Body of pancreas (tissue), 4 donors: ENCODE measurements around the gene NIBAN1. TPM values are rescaled to one million over a fixed set of nuclear protein-coding genes. Genes with fewer than 3 reads are reported as not detected.

Source experiments
- ATAC-seq: fragments of 150-250 bp; one replicate; pipeline ENCODE4 v1.9.1; 2016
- DNase-seq, 4 donors: peaks; one replicate each; pipeline ENCODE4 v3.0.0-alpha.2; 2019
- H3K27ac ChIP-seq, 4 donors: fragments of 200-600 bp; sonication (generic); 1 replicate in 3 of 4; 2 replicates in 1 of 4; pipeline versions ENCODE4 v1.5.1 to v1.6.1; 2016 to 2019; ENCODE audit warnings: mild to moderate bottlenecking in 1 of 4, mixed read lengths in 1 of 4, moderate library complexity in 1 of 4
- H3K27me3 ChIP-seq, 2 donors: fragments of 200-600 bp; sonication (generic); one replicate each; pipeline ENCODE4 v1.6.0; 2016; ENCODE audit warnings: mild to moderate bottlenecking in 1 of 2
- H3K36me3 ChIP-seq, 2 donors: fragments of 200-600 bp; sonication (generic); replicated peaks in 1 of 2; 2 replicates each; pipeline ENCODE4 v1.5.1; 2016; ENCODE audit warnings: low read depth in 2 of 2; ENCODE audit not compliant: insufficient read depth in 1 of 2
- H3K4me1 ChIP-seq: fragments of 200-600 bp; sonication (generic); one replicate; pipeline ENCODE4 v1.6.0; 2016
- H3K4me3 ChIP-seq, 2 donors: fragments of 200-600 bp; sonication (generic); 1 replicate in 1 of 2; 2 replicates in 1 of 2; pipeline ENCODE4 v1.5.1; 2016 to 2019
- H3K9me3 ChIP-seq, 3 donors: fragments of 200-600 bp; sonication (generic); 1 replicate in 2 of 3; 2 replicates in 1 of 3; pipeline ENCODE4 v1.5.1; 2016
- POLR2A ChIP-seq, 3 donors: fragments of 450-650 bp; IDR thresholded peaks; one replicate each; pipeline ENCODE4 v1.6.1; 2016; ENCODE audit warnings: antibody characterized with exemption in 3 of 3, mild to moderate bottlenecking in 2 of 3
- WGBS, 2 donors: methylation state at CpG; one replicate each; pipeline ENCODE4 v1.1.5; 2017; 5-methylcytosine and 5-hydroxymethylcytosine counted together
- intact Hi-C: fragments of 100-400 bp; cut with DNase I; formaldehyde crosslinking; loops from one replicate; pipeline ENCODE4 v1.15.1; 2023
- total RNA-seq, 2 donors: library from RNA; depleted of rRNA; stranded (reverse); fragments of >200 nt; gene quantifications; one replicate each; pipeline ENCODE4 v1.1.0, GENCODE V29; 2016
- TF ChIP-seq, protein P1 (sequence below), 7 experiments: fragments of 450-650 bp in 4 of 7; fragments of 200-600 bp in 3 of 7; sonication (generic) in 3 of 7; IDR thresholded peaks; one replicate each; pipeline ENCODE4 v1.5.1; 2016 to 2019; ENCODE audit warnings: antibody characterized with exemption in 7 of 7

NIBAN1 gene
- total RNA-seq, 2 donors from 2014 or later: 51.1 to 59.7 TPM

DNA sequence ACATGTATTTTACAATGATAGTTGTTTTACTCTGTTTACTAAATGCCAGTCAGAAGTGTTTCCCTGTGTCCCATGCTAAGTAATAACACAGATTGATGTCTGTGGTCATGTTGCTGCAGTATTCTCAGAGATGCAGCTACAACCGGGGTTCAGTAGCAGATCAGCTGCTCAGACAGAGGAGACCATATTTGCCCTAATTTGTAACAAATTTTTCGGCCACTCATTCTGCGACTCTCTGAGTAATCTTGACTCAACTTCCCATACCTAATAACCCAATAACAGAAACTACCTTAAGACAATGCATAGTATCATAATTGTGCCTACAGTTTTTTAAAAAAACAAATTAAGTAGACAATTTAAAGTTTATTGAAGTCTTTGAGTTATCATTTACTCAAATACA is 32.6 kb downstream of the NIBAN1 start:
- ATAC-seq (no peak), DNase-seq (no peak)
- Histone ChIP-seq H3K27me3 (no peaks in the 10 kb centered on the region), H3K4me3 (no peak overlapping the region), H3K36me3 (no peaks in the 10 kb centered on the region), H3K9me3 (no peaks in the 10 kb centered on the region), H3K4me1 (peaks cover 34% of the 10 kb centered on the region), H3K27ac (no peak overlapping the region)
- TF ChIP-seq, protein P1, sequence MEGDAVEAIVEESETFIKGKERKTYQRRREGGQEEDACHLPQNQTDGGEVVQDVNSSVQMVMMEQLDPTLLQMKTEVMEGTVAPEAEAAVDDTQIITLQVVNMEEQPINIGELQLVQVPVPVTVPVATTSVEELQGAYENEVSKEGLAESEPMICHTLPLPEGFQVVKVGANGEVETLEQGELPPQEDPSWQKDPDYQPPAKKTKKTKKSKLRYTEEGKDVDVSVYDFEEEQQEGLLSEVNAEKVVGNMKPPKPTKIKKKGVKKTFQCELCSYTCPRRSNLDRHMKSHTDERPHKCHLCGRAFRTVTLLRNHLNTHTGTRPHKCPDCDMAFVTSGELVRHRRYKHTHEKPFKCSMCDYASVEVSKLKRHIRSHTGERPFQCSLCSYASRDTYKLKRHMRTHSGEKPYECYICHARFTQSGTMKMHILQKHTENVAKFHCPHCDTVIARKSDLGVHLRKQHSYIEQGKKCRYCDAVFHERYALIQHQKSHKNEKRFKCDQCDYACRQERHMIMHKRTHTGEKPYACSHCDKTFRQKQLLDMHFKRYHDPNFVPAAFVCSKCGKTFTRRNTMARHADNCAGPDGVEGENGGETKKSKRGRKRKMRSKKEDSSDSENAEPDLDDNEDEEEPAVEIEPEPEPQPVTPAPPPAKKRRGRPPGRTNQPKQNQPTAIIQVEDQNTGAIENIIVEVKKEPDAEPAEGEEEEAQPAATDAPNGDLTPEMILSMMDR (IDR thresholded peaks at IDR 0.05): no peak
- TF ChIP-seq POLR2A (IDR thresholded peaks at IDR 0.05): no peak
- WGBS, 2 donors: 92% methylated on average over 3 of the region's 3 CpGs
- intact Hi-C loops: no loop called here

DNA sequence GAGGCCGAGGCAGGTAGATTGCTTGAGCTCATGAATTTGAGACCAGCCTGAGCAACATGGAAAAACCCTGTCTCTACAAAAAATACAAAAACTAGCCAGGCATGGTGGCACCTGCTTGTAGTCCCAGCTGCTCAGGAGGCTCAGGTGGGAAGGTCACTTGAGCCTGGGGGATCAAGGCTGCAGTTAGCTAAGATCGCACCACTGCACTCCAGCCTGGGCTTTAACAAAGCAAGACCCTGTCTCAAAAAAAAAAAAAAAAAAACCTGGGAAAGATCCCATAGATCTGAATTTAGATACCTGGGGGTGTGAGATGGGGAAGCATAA is 32.9 kb downstream of the NIBAN1 start:
- Histone ChIP-seq H3K4me1 (peaks cover 31% of the 10 kb centered on the region), H3K4me3 (no peak overlapping the region), H3K9me3 (no peaks in the 10 kb centered on the region), H3K36me3 (no peaks in the 10 kb centered on the region), H3K27me3 (no peaks in the 10 kb centered on the region), H3K27ac (no peak overlapping the region)
- DNase-seq (no peak), ATAC-seq (no peak)
- intact Hi-C loops: no loop called here
- WGBS, 2 donors: 92 to 96% methylated on average over 2 of the region's 2 CpGs
- TF ChIP-seq POLR2A (IDR thresholded peaks at IDR 0.05): no peak
- TF ChIP-seq, protein P1 (IDR thresholded peaks at IDR 0.05): no peak

DNA sequence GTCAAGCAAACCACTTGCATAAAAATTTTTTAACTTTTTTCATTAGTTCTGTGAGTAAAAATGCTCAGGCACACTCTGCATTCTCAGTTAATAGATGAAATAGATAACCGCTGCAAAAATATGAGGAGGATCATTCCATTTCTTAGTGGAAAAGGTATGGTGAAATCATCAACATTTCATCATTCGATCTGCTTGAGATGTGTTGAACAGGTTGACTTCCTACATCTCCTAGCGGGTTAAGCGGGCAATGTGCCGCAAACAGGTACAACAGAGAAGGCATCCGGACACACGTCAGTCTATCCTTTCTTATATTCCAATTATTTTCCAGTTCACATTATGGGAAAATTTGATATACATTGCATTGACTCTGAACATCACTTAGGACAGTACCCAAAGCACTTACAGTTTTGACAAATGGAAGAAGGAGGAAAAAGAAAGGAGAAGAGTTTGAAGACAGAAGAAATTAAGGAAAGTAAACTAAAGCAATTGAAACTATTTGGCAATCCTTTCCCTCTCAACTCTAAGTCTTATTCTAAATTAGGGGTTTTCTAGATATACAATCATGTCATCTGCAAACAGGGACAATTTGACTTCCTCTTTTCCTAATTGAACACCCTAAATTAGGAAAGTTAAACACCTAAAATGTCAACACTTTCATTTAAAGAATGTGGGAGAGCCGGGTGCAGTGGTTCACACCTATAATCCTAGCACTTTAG is 33.5 kb downstream of the NIBAN1 start:
- ATAC-seq (no peak), DNase-seq (peak in 1 of 4 donors; percentile 21)
- Histone ChIP-seq H3K27ac (no peak overlapping the region), H3K4me1 (peaks cover 27% of the 10 kb centered on the region), H3K4me3 (no peak overlapping the region), H3K27me3 (no peaks in the 10 kb centered on the region), H3K9me3 (no peaks in the 10 kb centered on the region), H3K36me3 (no peaks in the 10 kb centered on the region)
- WGBS, 2 donors: 92 to 97% methylated on average over 8 of the region's 8 CpGs
- TF ChIP-seq, protein P1 (IDR thresholded peaks at IDR 0.05): no peak
- no peak for TF ChIP-seq POLR2A (IDR thresholded peaks at IDR 0.05)
- intact Hi-C loops: no loop called here

DNA sequence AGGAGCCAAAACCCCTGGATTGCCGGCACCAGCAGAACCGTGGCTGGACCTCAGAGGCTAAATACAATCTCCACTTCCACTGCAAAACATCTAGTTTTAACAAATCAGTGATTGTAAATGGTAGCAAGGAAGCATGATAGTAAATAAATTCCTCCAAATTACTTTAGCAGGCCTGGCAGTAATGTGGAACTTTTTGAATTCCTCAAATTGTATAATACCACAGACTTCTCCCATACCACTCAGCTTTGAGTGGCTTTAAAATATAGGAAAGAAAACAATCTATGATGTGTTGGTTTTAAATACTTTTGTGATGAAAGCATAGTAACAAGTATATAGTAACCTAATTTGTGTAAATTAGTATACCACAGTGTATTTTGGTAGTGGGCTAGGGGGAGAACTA is 34.1 kb downstream of the NIBAN1 start:
- no peaks in the 10 kb centered on the region for H3K36me3 ChIP-seq
- no peak overlapping the region for H3K4me3 ChIP-seq
- TF ChIP-seq, protein P1 (IDR thresholded peaks at IDR 0.05): no peak
- TF ChIP-seq POLR2A (IDR thresholded peaks at IDR 0.05): no peak
- peaks cover 21% of the 10 kb centered on the region for H3K4me1 ChIP-seq
- no peak for DNase-seq
- H3K9me3 ChIP-seq: no peaks in the 10 kb centered on the region
- WGBS, 2 donors: 93 to 100% methylated on average over 2 of the region's 2 CpGs
- ATAC-seq: no peak
- no peak overlapping the region for H3K27ac ChIP-seq
- H3K27me3 ChIP-seq: no peaks in the 10 kb centered on the region
- intact Hi-C loops: no loop called here

DNA sequence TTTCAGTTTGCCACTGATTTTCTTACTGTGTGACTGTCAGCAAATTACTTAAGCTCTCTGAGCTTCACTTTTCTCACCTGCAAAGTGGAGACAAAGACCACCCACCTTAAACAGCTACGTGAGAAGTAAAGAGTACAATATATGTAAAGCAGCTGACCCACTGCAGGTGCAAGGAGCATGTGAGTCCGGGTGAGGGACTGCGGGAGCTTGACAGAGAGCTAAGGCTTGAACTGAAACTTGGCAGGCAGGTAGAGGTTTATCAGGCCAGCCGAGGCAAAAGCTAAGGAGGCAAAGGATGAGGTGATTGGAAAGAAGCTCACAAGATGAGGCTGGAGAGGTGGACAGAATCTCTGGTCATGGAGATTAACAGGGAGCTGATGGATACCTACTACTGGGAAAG is 36.6 kb downstream of the NIBAN1 start:
- Histone ChIP-seq H3K36me3 (no peaks in the 10 kb centered on the region), H3K4me3 (no peak overlapping the region), H3K9me3 (no peaks in the 10 kb centered on the region), H3K27me3 (no peaks in the 10 kb centered on the region), H3K27ac (no peak overlapping the region), H3K4me1 (peaks cover 18% of the 10 kb centered on the region)
- ATAC-seq: no peak
- intact Hi-C loops: no loop called here
- 28 to 46% methylated on average over 4 of the region's 4 CpGs for WGBS, 2 donors
- no peak for TF ChIP-seq POLR2A (IDR thresholded peaks at IDR 0.05)
- TF ChIP-seq, protein P1 (IDR thresholded peaks at IDR 0.05): no peak
- peak in 2 of 4 donors; percentile 25 to 36 for DNase-seq
